Mesothelial cell of epicardium (in vitro differentiated cells): ENCODE measurements around the gene OTUB2. TPM values are rescaled to one million over a fixed set of nuclear protein-coding genes. Genes with fewer than 3 reads are reported as not detected.

Experiments used
- DNase-seq, 2 experiments: peaks; one replicate each; pipeline ENCODE4 v3.0.0; 2021; ENCODE audit warnings: low spot score in 2 of 2; ENCODE audit not compliant: unreplicated experiment in 2 of 2
- H3K27ac Mint-ChIP-seq: 2 replicates; pipeline ENCODE4 v1.8.0; 2021; ENCODE audit warnings: mixed read lengths
- H3K27me3 Mint-ChIP-seq: 2 replicates; pipeline ENCODE4 v1.8.0; 2021; ENCODE audit warnings: low read depth, mixed read lengths
- H3K36me3 Mint-ChIP-seq: 2 replicates; pipeline ENCODE4 v1.8.0; 2021; ENCODE audit warnings: mixed read lengths
- H3K4me1 Mint-ChIP-seq: 2 replicates; pipeline ENCODE4 v1.8.0; 2021; ENCODE audit warnings: mixed read lengths
- H3K4me3 Mint-ChIP-seq: 2 replicates; pipeline ENCODE4 v1.8.0; 2021; ENCODE audit warnings: mild to moderate bottlenecking, moderate library complexity, mixed read lengths
- H3K9me3 Mint-ChIP-seq: 2 replicates; pipeline ENCODE4 v1.8.0; 2021; ENCODE audit warnings: mixed read lengths
- total RNA-seq: library from RNA; stranded (reverse); gene quantifications from 3 replicates; pipeline ENCODE4 v1.2.1, GENCODE V29; 2021
- TF ChIP-seq, protein P1 (sequence below): fragments of 200-600 bp; sonication (generic); IDR thresholded peaks from one replicate; pipeline ENCODE4 v1.5.0; 2021; ENCODE audit warnings: antibody characterized with exemption; ENCODE audit not compliant: unreplicated experiment

Gene OTUB2
- total RNA-seq, 1 donor from 2014 or later = 6.6 TPM

GRCh38 chr14:93980456-93981201 lies 45.5 kb upstream of the OTUB2 start:
- Mint-ChIP-seq H3K4me1 (peaks cover 11% of the 10 kb centered on the region), H3K36me3 (no peaks in the 10 kb centered on the region), H3K27ac (no peak overlapping the region), H3K9me3 (no peaks in the 10 kb centered on the region), H3K27me3 (peaks cover 3% of the 10 kb centered on the region), H3K4me3 (no peak overlapping the region)
- DNase-seq = no peak
- TF ChIP-seq, protein P1, sequence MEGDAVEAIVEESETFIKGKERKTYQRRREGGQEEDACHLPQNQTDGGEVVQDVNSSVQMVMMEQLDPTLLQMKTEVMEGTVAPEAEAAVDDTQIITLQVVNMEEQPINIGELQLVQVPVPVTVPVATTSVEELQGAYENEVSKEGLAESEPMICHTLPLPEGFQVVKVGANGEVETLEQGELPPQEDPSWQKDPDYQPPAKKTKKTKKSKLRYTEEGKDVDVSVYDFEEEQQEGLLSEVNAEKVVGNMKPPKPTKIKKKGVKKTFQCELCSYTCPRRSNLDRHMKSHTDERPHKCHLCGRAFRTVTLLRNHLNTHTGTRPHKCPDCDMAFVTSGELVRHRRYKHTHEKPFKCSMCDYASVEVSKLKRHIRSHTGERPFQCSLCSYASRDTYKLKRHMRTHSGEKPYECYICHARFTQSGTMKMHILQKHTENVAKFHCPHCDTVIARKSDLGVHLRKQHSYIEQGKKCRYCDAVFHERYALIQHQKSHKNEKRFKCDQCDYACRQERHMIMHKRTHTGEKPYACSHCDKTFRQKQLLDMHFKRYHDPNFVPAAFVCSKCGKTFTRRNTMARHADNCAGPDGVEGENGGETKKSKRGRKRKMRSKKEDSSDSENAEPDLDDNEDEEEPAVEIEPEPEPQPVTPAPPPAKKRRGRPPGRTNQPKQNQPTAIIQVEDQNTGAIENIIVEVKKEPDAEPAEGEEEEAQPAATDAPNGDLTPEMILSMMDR = no peak

- TF ChIP-seq, protein P1 = no peak
- Mint-ChIP-seq H3K27me3 (peaks cover 3% of the 10 kb centered on the region), H3K27ac (no peak overlapping the region), H3K36me3 (no peaks in the 10 kb centered on the region), H3K4me3 (no peak overlapping the region), H3K4me1 (peaks cover 16% of the 10 kb centered on the region), H3K9me3 (no peaks in the 10 kb centered on the region)
- DNase-seq = no peak
These were observed 44.6 kb upstream of the OTUB2 start for GRCh38 chr14:93981316-93982229.

- Mint-ChIP-seq H3K9me3 (no peaks in the 10 kb centered on the region), H3K36me3 (no peaks in the 10 kb centered on the region), H3K4me1 (peaks cover 22% of the 10 kb centered on the region), H3K4me3 (no peak overlapping the region), H3K27ac (no peak overlapping the region), H3K27me3 (no peaks in the 10 kb centered on the region)
- TF ChIP-seq, protein P1 = no peak
- no peak for DNase-seq
These were observed 43.7 kb upstream of the OTUB2 start for GRCh38 chr14:93982230-93983007.

DNA sequence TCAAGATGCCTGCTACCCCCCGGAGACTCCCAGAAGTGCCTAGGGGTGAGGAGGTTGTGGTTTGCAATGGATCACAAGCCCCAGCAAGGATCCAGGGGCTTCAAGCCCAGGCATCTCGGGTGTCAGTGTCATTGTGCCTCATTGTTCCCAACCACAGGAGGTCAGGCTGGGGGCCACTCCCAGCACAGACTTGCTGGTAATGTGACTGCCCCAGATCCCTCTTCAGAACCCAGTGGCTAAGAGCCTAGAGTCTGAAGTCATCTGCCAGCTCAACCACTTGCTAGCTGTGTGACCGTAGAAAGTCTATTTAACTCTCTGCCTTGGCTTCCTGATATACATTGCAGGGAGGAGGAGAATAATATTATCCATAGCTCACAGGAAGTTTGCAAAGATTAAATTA lies 42.1 kb upstream of the OTUB2 start:
- Mint-ChIP-seq H3K36me3 (no peaks in the 10 kb centered on the region), H3K27ac (no peak overlapping the region), H3K9me3 (no peaks in the 10 kb centered on the region), H3K4me1 (peaks cover 24% of the 10 kb centered on the region), H3K4me3 (no peak overlapping the region), H3K27me3 (no peaks in the 10 kb centered on the region)
- DNase-seq = no peak
- TF ChIP-seq, protein P1 = no peak

DNA sequence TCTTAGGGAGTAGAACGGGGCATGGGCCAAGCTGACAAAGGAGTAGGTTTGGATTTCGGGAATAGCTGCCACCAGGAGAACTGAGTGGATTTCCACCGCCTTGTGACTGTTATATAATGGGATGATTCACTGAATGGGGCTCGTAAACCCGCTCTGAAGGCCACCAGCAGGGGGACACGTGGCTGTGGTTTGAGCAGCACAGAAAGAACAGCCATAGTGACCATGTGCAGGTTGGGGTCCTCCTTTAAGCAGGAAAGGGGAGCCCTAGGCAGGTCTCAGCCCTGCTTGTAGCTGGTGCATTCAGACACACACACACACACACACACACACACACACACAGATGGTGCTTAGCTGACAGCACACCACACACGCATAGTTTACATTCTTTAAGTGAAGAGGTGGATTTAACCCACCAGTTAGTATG lies 41.1 kb upstream of the OTUB2 start:
- Mint-ChIP-seq H3K27ac (peak overlapping the region; percentile 73), H3K4me1 (peaks cover 24% of the 10 kb centered on the region), H3K27me3 (no peaks in the 10 kb centered on the region)

More for the DNA sequence above, 41.1 kb upstream of the OTUB2 start:
- Mint-ChIP-seq H3K36me3 (no peaks in the 10 kb centered on the region), H3K4me3 (no peak overlapping the region), H3K9me3 (no peaks in the 10 kb centered on the region)
- TF ChIP-seq, protein P1 = no peak
- DNase-seq = peak in 1 of 2 experiments; percentile 54
